Endothelial cell of umbilical vein (primary cell): ENCODE results near the gene MCF2L.

Experiments used
- CTCF ChIP-seq, 2 donors: IDR thresholded peaks; 1 replicate in 1 of 2; 2 replicates in 1 of 2; pipeline ENCODE4 v1.5.1; 2011; ENCODE audit warnings: low read length in 2 of 2, mild to moderate bottlenecking in 2 of 2, moderate library complexity in 2 of 2, control low read depth in 1 of 2, inconsistent platforms in 1 of 2, low read depth in 1 of 2; ENCODE audit not compliant: insufficient read depth in 1 of 2; ENCODE audit errors: extremely low read depth in 1 of 2
- EZH2 ChIP-seq: IDR thresholded peaks from 2 replicates; pipeline ENCODE4 v1.6.1; 2012; ENCODE audit warnings: borderline replicate concordance, low read depth, mild to moderate bottlenecking, moderate library complexity, low read length, inconsistent platforms; ENCODE audit not compliant: severe bottlenecking
- JUN ChIP-seq: IDR thresholded peaks from 2 replicates; pipeline ENCODE4 v1.6.1; 2011; ENCODE audit warnings: borderline replicate concordance, low read depth; ENCODE audit not compliant: insufficient read length, insufficient read depth
- POLR2A ChIP-seq: IDR thresholded peaks from 2 replicates; pipeline ENCODE4 v1.6.1; 2012; ENCODE audit warnings: low read depth, mild to moderate bottlenecking, control low read depth, low read length
- POLR2AphosphoS5 ChIP-seq: IDR thresholded peaks from 2 replicates; pipeline ENCODE4 v1.6.1; 2012; ENCODE audit warnings: low read depth, mild to moderate bottlenecking, control low read depth, low read length, moderate library complexity; ENCODE audit not compliant: insufficient read depth

- TF ChIP-seq EZH2, result no peak
- no peak for TF ChIP-seq CTCF (IDR thresholded peaks at IDR 0.05; ENCODE audit: extremely low read depth in 1 of 2, insufficient read depth in 1 of 2, low read depth in 1 of 2, low read length in 2 of 2)
- no peak for TF ChIP-seq POLR2A
- no peak for TF ChIP-seq JUN
- no peak for TF ChIP-seq POLR2AphosphoS5
These were observed 177.7 kb downstream of the MCF2L start for GRCh38 chr13:113146750-113147149.
